ENCODE measurements around the gene COPS7A.

- 0 out of 2 replicates have a peak, but pooled peaks have one; percentile 3 for TF ChIP-seq POLR2AphosphoS5 (IDR thresholded peaks at IDR 0.05; ENCODE audit: low read depth, low read length)
- TF ChIP-seq REST (IDR thresholded peaks at IDR 0.05; ENCODE audit: insufficient read depth in 1 of 2, low read depth in 2 of 2, low read length in 2 of 2): no peak
Measured at GRCh38 chr12:6772331-6772695, 48.5 kb downstream of the COPS7A start, which contains the start of gene LAG3.

Data from PFSK-1 (cell line).